ENCODE measurements around the gene FLII. TPM values are rescaled to one million over a fixed set of nuclear protein-coding genes. Genes with fewer than 3 reads are reported as not detected.

Gene FLII
- total and polyA plus RNA-seq, 2 of the 8 experiments (the other 6 are each of a cell fraction or from before 2014, with no cell fraction given): 300 to 549 TPM

DNA sequence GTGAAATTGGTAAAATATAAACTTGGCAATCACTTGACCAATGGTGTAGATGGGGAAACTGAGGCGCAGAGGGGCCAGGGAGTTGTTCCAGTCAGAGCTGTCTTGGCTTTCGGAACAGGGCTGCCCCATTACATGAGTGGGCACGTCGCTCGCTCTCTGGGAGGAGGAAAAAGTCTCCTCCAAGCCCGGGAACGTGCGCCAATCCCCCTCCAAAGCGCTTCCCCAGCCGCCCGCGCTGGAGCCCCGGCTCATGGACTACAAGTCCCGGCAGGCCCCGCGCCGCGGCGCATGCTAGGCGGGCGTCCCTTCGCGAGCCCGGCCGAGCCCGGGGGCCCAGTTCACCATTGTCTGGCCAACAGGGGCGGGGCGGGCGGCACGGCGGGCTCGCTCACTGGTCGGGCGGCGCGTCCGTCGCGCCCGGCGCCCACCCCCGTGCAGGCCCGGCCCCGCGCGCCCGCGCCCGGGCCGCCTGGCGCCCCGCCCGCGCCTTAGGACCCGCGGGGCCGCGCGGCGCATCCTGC, 33.4 kb downstream of the FLII start, which contains the start of gene LLGL1:
Gene LLGL1 (plus strand): TSS at position 515 of the 521 bp plus-strand sequence. CDS start 48 bp downstream, outside the sequence.
- no peak for TF ChIP-seq CHD1 (IDR thresholded peaks at IDR 0.05; ENCODE audit: low read depth, low read length)
- no peak for TF ChIP-seq SAP30 (IDR thresholded peaks at IDR 0.05; ENCODE audit: insufficient read depth, insufficient replicate concordance, low read length)
- TF ChIP-seq TEAD4 (IDR thresholded peaks at IDR 0.05; ENCODE audit: low read depth, low read length): no peak
- TF ChIP-seq, protein P1, sequence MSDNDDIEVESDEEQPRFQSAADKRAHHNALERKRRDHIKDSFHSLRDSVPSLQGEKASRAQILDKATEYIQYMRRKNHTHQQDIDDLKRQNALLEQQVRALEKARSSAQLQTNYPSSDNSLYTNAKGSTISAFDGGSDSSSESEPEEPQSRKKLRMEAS (IDR thresholded peaks at IDR 0.05): peak; percentile 54; the same call in 1 of the 2 replicates
- TF ChIP-seq SIX5 (IDR thresholded peaks at IDR 0.05; ENCODE audit: low read depth, low read length): peak; percentile 53
- TF ChIP-seq TCF12 (IDR thresholded peaks at IDR 0.05; ENCODE audit: low read depth, low read length): no peak
- TF ChIP-seq SP1 (IDR thresholded peaks at IDR 0.05; ENCODE audit: low read depth, low read length): 0 out of 2 replicates have a peak, but pooled peaks have one; percentile 50
- no peak for TF ChIP-seq ZNF274 (IDR thresholded peaks at IDR 0.05; ENCODE audit: borderline replicate concordance, extremely low read depth, low read length)
- peak; percentile 14; the same call in 1 of the 2 replicates for TF ChIP-seq SP2 (IDR thresholded peaks at IDR 0.05; ENCODE audit: low read length)
- no peak for TF ChIP-seq PHF8 (conservative IDR thresholded peaks at IDR 0.05; ENCODE audit: low read depth, low read length)
- H3K4me1 ChIP-seq (replicated peaks in 1 of 4; ENCODE audit: control insufficient read depth in 3 of 4, insufficient read depth in 4 of 4, low read length in 3 of 4): peaks cover 0 to 18% (median 10%) of the 10 kb centered on the region in 4 experiments; a peak in 6 of 7 replicates
- peak within 1 kb of the TSS; percentile 95 to 100 for H3K4me2 ChIP-seq (ENCODE audit: insufficient read depth in 1 of 2, low read depth in 2 of 2, low read length in 2 of 2)
- peak within 1 kb of the TSS; percentile 80 for H3K18ac ChIP-seq (ENCODE audit: extremely low read depth, low read length)
- H3K36me3 ChIP-seq (ENCODE audit: control insufficient read depth in 2 of 4, insufficient read depth in 4 of 4, low read length in 3 of 4): no peaks in the 10 kb centered on the region
- peak within 1 kb of the TSS; percentile 98 for H3K4ac ChIP-seq (replicated peaks; ENCODE audit: insufficient read length, low read depth, low read length)
- peak within 1 kb of the TSS; percentile 77 for H2BK12ac ChIP-seq (ENCODE audit: low read depth, low read length)
- no peaks in the 10 kb centered on the region for H3K9me3 ChIP-seq (ENCODE audit: insufficient read depth in 2 of 2, low read depth in 1 of 2, low read length in 1 of 2)
- H4K8ac ChIP-seq (ENCODE audit: extremely low read depth, insufficient read depth, low read length): peak within 1 kb of the TSS; percentile 96
- peaks cover 13% of the 10 kb centered on the region for H3K23me2 ChIP-seq (ENCODE audit: low read depth, low read length)
- peak within 1 kb of the TSS; percentile 83 to 98 (median 87) for H3K4me3 ChIP-seq (ENCODE audit: extremely low read depth in 1 of 4, insufficient read depth in 2 of 4, low read depth in 3 of 4, low read length in 4 of 4)
- H2BK5ac ChIP-seq (ENCODE audit: low read depth, low read length): peak within 1 kb of the TSS; percentile 96
- peak within 1 kb of the TSS; percentile 99 for H4K5ac ChIP-seq (ENCODE audit: insufficient read length, low read depth, low read length)
- H3K79me1 ChIP-seq (ENCODE audit: low read depth, low read length): peaks cover 37% of the 10 kb centered on the region
- H3K14ac ChIP-seq (ENCODE audit: insufficient read length): peak within 1 kb of the TSS; percentile 53
- ChIA-PET POLR2A (ENCODE audit: partially characterized antibody) (interaction anchor here (0.6 to 2.8 kb wide), 23 partner anchors 10 to 95 kb away, joined by 3 to 22 read pairs (median 5); partner anchors contain the start of genes ALKBH5, MIEF2 and TOP3A), CTCF (ENCODE audit: partially characterized antibody) (interaction anchor here (0.6 to 8.4 kb wide), 5 partner anchors 9 to 96 kb away, joined by 3 to 76 read pairs (median 4); no protein-coding TSS in a partner anchor)
- H3K9ac ChIP-seq (replicated peaks in 1 of 4; ENCODE audit: extremely low read depth in 1 of 4, low read depth in 3 of 4, low read length in 3 of 4): peak within 1 kb of the TSS; percentile 77 to 91 (median 88)
- peak within 1 kb of the TSS; percentile 100; the same call in 1 of the 2 replicates for H2BK15ac ChIP-seq (ENCODE audit: low read length)
- peak within 1 kb of the TSS; percentile 97 for H3K27ac ChIP-seq (ENCODE audit: low read depth, low read length)
- peak within 1 kb of the TSS; percentile 96 for H3K56ac ChIP-seq (replicated peaks; ENCODE audit: insufficient read length, low read depth, low read length)
- H4K91ac ChIP-seq (replicated peaks; ENCODE audit: insufficient read length, low read length): peak within 1 kb of the TSS; percentile 99
- WGBS, 2 experiments (ENCODE audit: extremely low coverage in 1 of 2, insufficient coverage in 1 of 2, insufficient read length in 1 of 2, insufficient replicate concordance in 2 of 2, low coverage in 1 of 2, low lambda C conversion rate in 2 of 2, missing lambda C conversion rate in 1 of 2): 3% methylated on average over 14 of the region's 60 CpGs; no CpG with 5 or more reads in 1 of the 2 experiments
- peak within 1 kb of the TSS; percentile 75; the same call in 1 of the 2 replicates for H2AK5ac ChIP-seq (ENCODE audit: low read depth, low read length)
- peak within 1 kb of the TSS; percentile 3 for H3K23ac ChIP-seq (ENCODE audit: insufficient read length)
- peak within 1 kb of the TSS; percentile 97 for H2BK120ac ChIP-seq (replicated peaks; ENCODE audit: low read depth, low read length)
- peak within 1 kb of the TSS; percentile 86; the same call in 1 of the 2 replicates for H2BK20ac ChIP-seq (ENCODE audit: low read length)
- FAIRE-seq (no peak), DNase-seq (ENCODE audit: low read depth in 1 of 2, low spot score in 2 of 2) (peak; percentile 85 to 96)
- H4K20me1 ChIP-seq (replicated peaks in 1 of 2; ENCODE audit: control insufficient read depth in 1 of 2, insufficient read depth in 2 of 2, low read length in 2 of 2): peaks cover 11 to 22% of the 10 kb centered on the region in 2 experiments
- H3K27me3 ChIP-seq (replicated peaks in 1 of 4; ENCODE audit: control insufficient read depth in 3 of 4, extremely low read depth in 1 of 4, insufficient read depth in 3 of 4, low read length in 3 of 4): no peaks in the 10 kb centered on the region
- H2AFZ ChIP-seq (ENCODE audit: low read length): peak within 1 kb of the TSS; percentile 73
- peaks cover 8 to 44% of the 10 kb centered on the region in 2 experiments for H3K79me2 ChIP-seq (ENCODE audit: control insufficient read depth in 1 of 2, insufficient read depth in 2 of 2, low read length in 2 of 2)
